Measurements from ENCODE around the gene FILIP1L. TPM values are rescaled to one million over a fixed set of nuclear protein-coding genes. Genes with fewer than 3 reads are reported as not detected.
A peak's percentile ranks its signal among the peaks of the same experiment; 100 is the strongest.

The FILIP1L gene
- total RNA-seq, 3 donors from 2014 or later: 8.9 to 37.0 (median 17.1) TPM

- peak; percentile 60 for ATAC-seq
- H3K9me3 ChIP-seq: no peaks in the 10 kb centered on the region
- intact Hi-C loops (cut with DNase I, micrococcal nuclease): loop anchor here in 1 of 2 donors (10.0 kb wide), 1 partner anchor 181 kb away; no protein-coding TSS in a partner anchor
- peaks cover 14% of the 10 kb centered on the region for H3K4me1 ChIP-seq (ENCODE audit: low read depth)
- no peak overlapping the region for H3K4me3 ChIP-seq
- TF ChIP-seq CTCF (IDR thresholded peaks at IDR 0.05): no peak
- peak in 2 of 3 donors; percentile 33 for DNase-seq
- no peaks in the 10 kb centered on the region for H3K36me3 ChIP-seq (ENCODE audit: low read depth)
These were observed 40.5 kb downstream of the FILIP1L start for GRCh38 chr3:100073714-100074307.

- Histone ChIP-seq H3K36me3 (ENCODE audit: low read depth) (no peaks in the 10 kb centered on the region), H3K4me1 (ENCODE audit: low read depth) (peaks cover 14% of the 10 kb centered on the region), H3K9me3 (no peaks in the 10 kb centered on the region), H3K4me3 (no peak overlapping the region)
- intact Hi-C loops (cut with DNase I, micrococcal nuclease): loop anchor here in 1 of 2 donors (10.0 kb wide), 1 partner anchor 182 kb away; no protein-coding TSS in a partner anchor
- DNase-seq: no peak
- TF ChIP-seq CTCF (IDR thresholded peaks at IDR 0.05): no peak
- ATAC-seq: no peak
These were observed 41.1 kb downstream of the FILIP1L start for GRCh38 chr3:100073049-100073713.

GRCh38 chr3:100072326-100073048, 41.8 kb downstream of the FILIP1L start:
- no peak for TF ChIP-seq CTCF (IDR thresholded peaks at IDR 0.05)
- no peak overlapping the region for H3K4me3 ChIP-seq
- ATAC-seq (peak; percentile 27), DNase-seq (no peak)
- intact Hi-C loops (cut with DNase I, micrococcal nuclease): loop anchor here in 1 of 2 donors (10.0 kb wide), 1 partner anchor 182 kb away; no protein-coding TSS in a partner anchor
- no peaks in the 10 kb centered on the region for H3K36me3 ChIP-seq (ENCODE audit: low read depth)
- peaks cover 20% of the 10 kb centered on the region for H3K4me1 ChIP-seq (ENCODE audit: low read depth)
- no peaks in the 10 kb centered on the region for H3K9me3 ChIP-seq

- intact Hi-C loops (cut with DNase I, micrococcal nuclease): loop anchor here in 1 of 2 donors (10.0 kb wide), 1 partner anchor 185 kb away; no protein-coding TSS in a partner anchor
- no peak for TF ChIP-seq CTCF (IDR thresholded peaks at IDR 0.05)
- DNase-seq (no peak), ATAC-seq (no peak)
- Histone ChIP-seq H3K9me3 (no peaks in the 10 kb centered on the region), H3K36me3 (ENCODE audit: low read depth) (no peaks in the 10 kb centered on the region), H3K4me1 (ENCODE audit: low read depth) (peaks cover 5% of the 10 kb centered on the region), H3K4me3 (no peak overlapping the region)
These were observed 44.8 kb downstream of the FILIP1L start for GRCh38 chr3:100069472-100069871.

GRCh38 chr3:100068826-100069225, 45.5 kb downstream of the FILIP1L start:
- Histone ChIP-seq H3K36me3 (ENCODE audit: low read depth) (no peaks in the 10 kb centered on the region), H3K4me3 (no peak overlapping the region), H3K9me3 (no peaks in the 10 kb centered on the region), H3K4me1 (ENCODE audit: low read depth) (peaks cover 5% of the 10 kb centered on the region)
- DNase-seq (peak; percentile 69 to 88 (median 85)), ATAC-seq (peak; percentile 92)
- intact Hi-C loops (cut with DNase I, micrococcal nuclease): loop anchor here in 1 of 2 donors (10.0 kb wide), 1 partner anchor 186 kb away; no protein-coding TSS in a partner anchor
- TF ChIP-seq CTCF (IDR thresholded peaks at IDR 0.05): peak; percentile 62
